HCT116 (cell line): ENCODE data around the gene ABHD11. TPM values are rescaled to one million over a fixed set of nuclear protein-coding genes. Genes with fewer than 3 reads are reported as not detected.
"Not testable (repeated sequence)": the region's sequence is repeated elsewhere in the genome, so short reads cannot be mapped to it uniquely, and the experiment has no call there.

Experiments used
- ATAC-seq: fragments of 200-7000 bp; cut with Tn5 transposase; 2 replicates; pipeline ENCODE4 v1.9.1; 2020; ENCODE audit warnings: mild to moderate bottlenecking, moderate library complexity
- BruUV-seq: library from RNA; stranded (reverse); fragments of 400-500 nt; replicated peaks from 2 replicates; lab custom pipeline; 2021; lab: Mats Ljungman, UMichigan
- CTCF ChIA-PET: fragments of 300-600 bp; sonication (Branson Sonifier 250); formaldehyde crosslinking; loops from one replicate; lab custom pipeline; 2021; ENCODE audit warnings: antibody characterized with exemption; lab: Charles Lee
- POLR2A ChIA-PET: fragments of 300-600, 350-600 bp; sonication (Branson Sonifier 250); formaldehyde crosslinking; loops from one replicate; lab custom pipeline; 2021; ENCODE audit warnings: antibody characterized with exemption; lab: Charles Lee
- RAD21 ChIA-PET, 2 experiments: fragments of 300-600 bp; sonication (Branson Sonifier 250); formaldehyde crosslinking; loops; one replicate each; lab custom pipeline; 2023; ENCODE audit warnings: low total read pairs in 2 of 2; ENCODE audit not compliant: uncharacterized antibody in 2 of 2, unreplicated experiment in 2 of 2, low non-redundant PET in 1 of 2; lab: Charles Lee
- DNase-seq: peaks from one replicate; pipeline ENCODE4 v3.0.0-alpha.2; 2010; ENCODE audit warnings: low read depth, low spot score
- H2AFZ ChIP-seq: fragments of 200-600 bp; shearing (Covaris generic), sonication (generic); 2 replicates; pipeline ENCODE4 v1.6.1; 2017; ENCODE audit warnings: low read depth, mixed run types, mixed read lengths, antibody characterized with exemption, low read length; ENCODE audit not compliant: poor library complexity, severe bottlenecking
- H3K27ac ChIP-seq: 2 replicates; pipeline ENCODE4 v1.5.1; 2012; ENCODE audit warnings: low read depth, low read length
- H3K27me3 ChIP-seq: fragments of 200-600 bp; sonication (generic); 2 replicates; pipeline ENCODE4 v1.6.1; 2016; ENCODE audit warnings: mixed run types, low read length, mixed read lengths; ENCODE audit not compliant: insufficient read depth
- H3K36me3 ChIP-seq, 2 experiments: fragments of 200-500 bp in 1 of 2; fragments of 200-600 bp in 1 of 2; sonication (Bioruptor generic) in 1 of 2; sonication (generic) in 1 of 2; 2 replicates each; pipeline versions ENCODE4 v1.5.1 to v1.6.1; 2014 to 2016; ENCODE audit warnings: low read length in 2 of 2, inconsistent platforms in 1 of 2, mixed read lengths in 1 of 2, mixed run types in 1 of 2; ENCODE audit not compliant: insufficient read depth in 2 of 2, control insufficient read depth in 1 of 2
- H3K4me1 ChIP-seq, 2 experiments: fragments of 200-600 bp in 1 of 2; sonication (generic) in 1 of 2; 2 replicates each; pipeline versions ENCODE4 v1.5.1 to v1.6.1; 2012 to 2017; ENCODE audit warnings: low read length in 2 of 2, inconsistent platforms in 1 of 2, mild to moderate bottlenecking in 1 of 2, mixed read lengths in 1 of 2, mixed run types in 1 of 2, moderate library complexity in 1 of 2; ENCODE audit not compliant: insufficient read depth in 2 of 2, control insufficient read depth in 1 of 2
- H3K4me2 ChIP-seq: fragments of 200-600 bp; sonication (generic); 2 replicates; pipeline ENCODE4 v1.6.1; 2017; ENCODE audit warnings: mixed run types, low read length, mixed read lengths
- H3K4me3 ChIP-seq, 2 experiments: fragments of 200-600 bp in 1 of 2; sonication (generic) in 1 of 2; replicated peaks in 1 of 2; 2 replicates each; pipeline ENCODE4 v1.5.1; 2011 to 2016; ENCODE audit warnings: low read length in 2 of 2, control low read depth in 1 of 2, low read depth in 1 of 2, mild to moderate bottlenecking in 1 of 2, mixed read lengths in 1 of 2, mixed run types in 1 of 2
- H3K79me2 ChIP-seq: fragments of 200-600 bp; sonication (generic); 2 replicates; pipeline ENCODE4 v1.6.1; 2017; ENCODE audit warnings: mild to moderate bottlenecking, mixed run types, low read length, moderate library complexity, mixed read lengths; ENCODE audit not compliant: insufficient read depth
- H3K9ac ChIP-seq: fragments of 200-600 bp; sonication (generic); 2 replicates; pipeline ENCODE4 v1.6.1; 2016; ENCODE audit warnings: low read length, mixed read lengths
- H3K9me2 ChIP-seq: fragments of 200-600 bp; sonication (generic), shearing (Covaris generic); 2 replicates; pipeline ENCODE4 v1.6.1; 2017; ENCODE audit warnings: mixed run types, mild to moderate bottlenecking, moderate library complexity; ENCODE audit not compliant: insufficient read depth
- H3K9me3 ChIP-seq, 2 experiments: fragments of 200-500 bp in 1 of 2; fragments of 200-600 bp in 1 of 2; sonication (Bioruptor generic) in 1 of 2; sonication (generic) in 1 of 2; 2 replicates each; pipeline ENCODE4 v1.6.1; 2014 to 2017; ENCODE audit warnings: low read length in 2 of 2, mixed read lengths in 2 of 2, inconsistent platforms in 1 of 2, low read depth in 1 of 2, mild to moderate bottlenecking in 1 of 2, mixed run types in 1 of 2, moderate library complexity in 1 of 2; ENCODE audit not compliant: control insufficient read depth in 1 of 2, insufficient read depth in 1 of 2
- H4K20me1 ChIP-seq: fragments of 200-600 bp; sonication (generic), shearing (Covaris generic); 2 replicates; pipeline ENCODE4 v1.6.1; 2017; ENCODE audit warnings: mixed run types, mild to moderate bottlenecking, moderate library complexity; ENCODE audit not compliant: insufficient read depth
- ATF3 ChIP-seq: IDR thresholded peaks from 2 replicates; pipeline ENCODE4 v1.6.1; 2012
- CEBPB ChIP-seq: IDR thresholded peaks from 2 replicates; pipeline ENCODE4 v1.6.1; 2012; ENCODE audit warnings: low read depth
- ELF1 ChIP-seq: IDR thresholded peaks from 2 replicates; pipeline ENCODE4 v1.6.1; 2012; ENCODE audit warnings: low read depth, borderline replicate concordance
- EZH2phosphoT487 ChIP-seq: fragments of 200-600 bp; IDR thresholded peaks from 2 replicates; pipeline ENCODE4 v1.6.1; 2018; ENCODE audit warnings: antibody characterized with exemption, borderline replicate concordance
- FOSL1 ChIP-seq: IDR thresholded peaks from 2 replicates; pipeline ENCODE4 v1.6.1; 2012; ENCODE audit warnings: low read depth
- JUND ChIP-seq: IDR thresholded peaks from 2 replicates; pipeline ENCODE4 v1.6.1; 2012
- POLR2AphosphoS5 ChIP-seq: IDR thresholded peaks from 2 replicates; pipeline ENCODE4 v1.6.1; 2011; ENCODE audit warnings: mild to moderate bottlenecking, low read depth, low read length, moderate library complexity
- SRF ChIP-seq: IDR thresholded peaks from 2 replicates; pipeline ENCODE4 v1.6.1; 2012; ENCODE audit warnings: low read depth
- TCF7L2 ChIP-seq: IDR thresholded peaks from 2 replicates; pipeline ENCODE4 v1.7.0; 2011; ENCODE audit warnings: borderline replicate concordance, inconsistent platforms; ENCODE audit not compliant: insufficient read depth, insufficient read length; ENCODE audit errors: extremely low read depth
- YY1 ChIP-seq: IDR thresholded peaks from 2 replicates; pipeline ENCODE4 v1.6.1; 2011; ENCODE audit warnings: low read length, low read depth, moderate library complexity, mild to moderate bottlenecking; ENCODE audit not compliant: insufficient replicate concordance; ENCODE audit errors: extremely low read depth
- ZBTB33 ChIP-seq: IDR thresholded peaks from 2 replicates; pipeline ENCODE4 v1.6.1; 2011; ENCODE audit warnings: mild to moderate bottlenecking, low read length, moderate library complexity; ENCODE audit not compliant: insufficient replicate concordance; ENCODE audit errors: extremely low read depth
- ZNF274 ChIP-seq: fragments of 200-500 bp; sonication (Bioruptor generic); IDR thresholded peaks from 2 replicates; pipeline ENCODE4 v1.6.1; 2014; ENCODE audit warnings: mild to moderate bottlenecking, low read depth, low read length, inconsistent platforms
- intact Hi-C: fragments of 100-400 bp; cut with micrococcal nuclease; formaldehyde crosslinking; loops from 2 replicates; pipeline ENCODE4 v1.10.0; 2022
- total RNA-seq: library from RNA; stranded (reverse); gene quantifications from one replicate; pipeline ENCODE4 v1.2.1, GENCODE V29; 2021; ENCODE audit not compliant: unreplicated experiment

Gene ABHD11
- total RNA-seq, 1 experiment from 2014 or later, result 69.8 TPM

- peaks cover 45 to 64% of the 10 kb centered on the region in 2 experiments for H3K4me1 ChIP-seq
- intact Hi-C loops, result loop anchor here (1.0 kb wide), 1 partner anchor 8 kb away; no protein-coding TSS in a partner anchor
- H3K9me2 ChIP-seq, result no peaks in the 10 kb centered on the region
- peak overlapping the region; percentile 63 for H3K9ac ChIP-seq
- H3K4me3 ChIP-seq, result peak overlapping the region in 1 of 2 experiments; percentile 42; a peak in 3 of 4 replicates
- TF ChIP-seq EZH2phosphoT487 (no peak), ATF3 (no peak), CEBPB (no peak), YY1 (peak; percentile 58), JUND (no peak), TCF7L2 (peak; percentile 75), ELF1 (no peak), ZBTB33 (peak; percentile 76), FOSL1 (no peak), POLR2AphosphoS5 (peak; percentile 55), ZNF274 (no peak), SRF (no peak)
- no peaks in the 10 kb centered on the region for H3K9me3 ChIP-seq
- ChIA-PET POLR2A (interaction anchor here (0.5 to 2.0 kb wide), 5 partner anchors 9 to 127 kb away, joined by 3 to 17 read pairs (median 3); partner anchors contain the start of gene METTL27), CTCF (interaction anchor here (0.9 to 1.7 kb wide), 4 partner anchors 10 to 109 kb away, joined by 4 to 9 read pairs (median 6); no protein-coding TSS in a partner anchor), RAD21 (interaction anchor here (0.6 to 2.8 kb wide), 5 partner anchors 9 to 109 kb away, joined by 3 to 8 read pairs (median 4); no protein-coding TSS in a partner anchor)
- H3K27me3 ChIP-seq, result no peaks in the 10 kb centered on the region
- H3K79me2 ChIP-seq, result peaks cover 79% of the 10 kb centered on the region
- peaks cover 0 to 3% of the 10 kb centered on the region in 2 experiments; a peak in 1 of 4 replicates for H3K36me3 ChIP-seq
- H3K27ac ChIP-seq, result peak overlapping the region; percentile 81
- H3K4me2 ChIP-seq, result peak overlapping the region; percentile 84
- H2AFZ ChIP-seq, result no peak overlapping the region
- H4K20me1 ChIP-seq, result peaks cover 8% of the 10 kb centered on the region; the same call in 1 of the 2 replicates
- BruUV-seq, result no TSS peak
- ATAC-seq, result peak; percentile 83
- peak; percentile 93 for DNase-seq
Observed at GRCh38 chr7:73715648-73716317, 22.8 kb downstream of the ABHD11 start.

- intact Hi-C loops, H3K9ac ChIP-seq, ATAC-seq, POLR2A ChIA-PET, H3K4me2 ChIP-seq, RAD21 ChIA-PET, H3K9me2 ChIP-seq, DNase-seq, H3K27me3 ChIP-seq, H3K9me3 ChIP-seq, H2AFZ ChIP-seq, H3K4me3 ChIP-seq, H4K20me1 ChIP-seq, H3K36me3 ChIP-seq, H3K27ac ChIP-seq, CTCF ChIA-PET, BruUV-seq: not testable (repeated sequence)
- Histone ChIP-seq H3K79me2 (peaks cover 92% of the 10 kb centered on the region), H3K4me1 (peaks cover 42 to 71% of the 10 kb centered on the region in 2 experiments)
Observed at GRCh38 chr7:73713319-73713718, 25.3 kb downstream of the ABHD11 start.
